ENCODE data around the gene TPI1.

Gene TPI1

GRCh38 chr12:6839482-6840201 lies 27.7 kb upstream of the TPI1 start:
- in situ Hi-C loops (cut with HindIII; ENCODE audit: low sequenced_read_pairs): no loop called here
- DNase-seq (ENCODE audit: low read depth, low spot score): no peak
- TF ChIP-seq CTCF (IDR thresholded peaks at IDR 0.05; ENCODE audit: low read depth, low read length): no peak
- no peak overlapping the region for H3K4me3 ChIP-seq (ENCODE audit: low read depth, low read length)

GRCh38 chr12:6840330-6840729 lies 27.0 kb upstream of the TPI1 start:
- no peak for DNase-seq (ENCODE audit: low read depth, low spot score)
- H3K4me3 ChIP-seq (ENCODE audit: low read depth, low read length): no peak overlapping the region
- TF ChIP-seq CTCF (IDR thresholded peaks at IDR 0.05; ENCODE audit: low read depth, low read length): no peak
- in situ Hi-C loops (cut with HindIII; ENCODE audit: low sequenced_read_pairs): no loop called here

DNA sequence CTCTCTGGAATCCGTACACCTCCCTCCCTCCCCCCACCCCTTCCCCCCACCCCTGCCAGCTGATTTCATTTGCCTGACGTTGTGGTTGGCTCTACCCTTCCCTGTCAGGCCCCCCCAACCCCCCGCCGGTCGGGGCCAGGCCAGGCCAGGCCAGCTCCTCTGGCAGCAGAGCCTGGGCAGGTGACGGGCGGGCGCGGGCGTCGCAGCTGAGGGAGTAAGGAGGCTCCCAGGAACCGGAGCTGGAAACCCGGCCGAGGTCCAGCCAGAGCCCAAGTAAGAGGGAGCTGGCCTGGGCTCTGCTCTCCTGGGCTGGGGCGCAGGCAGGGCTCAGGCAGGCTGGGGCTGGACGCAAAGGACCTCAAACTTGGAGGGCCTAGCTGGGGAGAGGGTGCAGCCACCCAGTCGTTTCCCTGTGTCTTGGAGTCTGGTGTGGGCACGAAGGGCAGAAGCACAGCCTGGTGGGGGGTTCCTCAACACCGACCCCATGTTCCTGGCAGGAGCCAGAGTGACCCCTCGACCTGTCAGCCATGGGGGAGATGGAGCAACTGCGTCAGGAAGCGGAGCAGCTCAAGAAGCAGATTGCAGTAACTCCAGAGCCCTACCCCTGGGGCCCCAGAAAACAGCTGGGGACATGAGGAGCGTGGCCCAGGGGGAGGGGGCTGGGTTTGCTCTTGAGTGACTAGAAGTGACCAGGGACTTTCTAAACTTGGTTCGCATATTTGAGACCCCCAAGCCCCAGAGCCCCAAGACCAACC lies 26.4 kb upstream of the TPI1 start, which contains the start of gene GNB3:
TSS of gene GNB3 (plus strand) at position 165 of the 755 bp plus-strand sequence. CDS start at position 528, 363 bp downstream.
- in situ Hi-C loops (cut with HindIII; ENCODE audit: low sequenced_read_pairs): no loop called here
- DNase-seq (ENCODE audit: low read depth, low spot score): no peak
- no peak within 1 kb of the TSS for H3K4me3 ChIP-seq (ENCODE audit: low read depth, low read length)
- no peak for TF ChIP-seq CTCF (IDR thresholded peaks at IDR 0.05; ENCODE audit: low read depth, low read length)

DNA sequence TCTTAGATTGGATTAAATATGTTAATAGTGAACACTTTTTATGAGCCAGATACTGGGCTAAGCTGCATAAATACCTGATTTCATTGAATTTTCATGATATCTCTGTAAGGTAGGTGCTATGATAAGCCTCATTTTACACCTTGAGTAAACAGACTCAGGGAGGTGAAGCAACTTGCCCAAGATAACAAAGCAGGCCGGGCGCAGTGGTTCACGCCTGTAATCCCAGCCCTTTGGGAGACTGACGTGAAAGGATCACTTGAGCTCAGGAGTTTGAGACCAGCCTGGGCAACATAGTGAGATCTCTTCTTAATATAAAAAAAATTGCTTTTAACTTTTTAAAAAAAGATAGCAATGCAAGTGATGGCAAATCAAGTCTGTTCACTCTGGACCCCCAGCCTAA lies 25.3 kb upstream of the TPI1 start:
- in situ Hi-C loops (cut with HindIII; ENCODE audit: low sequenced_read_pairs): no loop called here
- no peak overlapping the region for H3K4me3 ChIP-seq (ENCODE audit: low read depth, low read length)
- DNase-seq (ENCODE audit: low read depth, low spot score): no peak
- TF ChIP-seq CTCF (IDR thresholded peaks at IDR 0.05; ENCODE audit: low read depth, low read length): no peak

DNA sequence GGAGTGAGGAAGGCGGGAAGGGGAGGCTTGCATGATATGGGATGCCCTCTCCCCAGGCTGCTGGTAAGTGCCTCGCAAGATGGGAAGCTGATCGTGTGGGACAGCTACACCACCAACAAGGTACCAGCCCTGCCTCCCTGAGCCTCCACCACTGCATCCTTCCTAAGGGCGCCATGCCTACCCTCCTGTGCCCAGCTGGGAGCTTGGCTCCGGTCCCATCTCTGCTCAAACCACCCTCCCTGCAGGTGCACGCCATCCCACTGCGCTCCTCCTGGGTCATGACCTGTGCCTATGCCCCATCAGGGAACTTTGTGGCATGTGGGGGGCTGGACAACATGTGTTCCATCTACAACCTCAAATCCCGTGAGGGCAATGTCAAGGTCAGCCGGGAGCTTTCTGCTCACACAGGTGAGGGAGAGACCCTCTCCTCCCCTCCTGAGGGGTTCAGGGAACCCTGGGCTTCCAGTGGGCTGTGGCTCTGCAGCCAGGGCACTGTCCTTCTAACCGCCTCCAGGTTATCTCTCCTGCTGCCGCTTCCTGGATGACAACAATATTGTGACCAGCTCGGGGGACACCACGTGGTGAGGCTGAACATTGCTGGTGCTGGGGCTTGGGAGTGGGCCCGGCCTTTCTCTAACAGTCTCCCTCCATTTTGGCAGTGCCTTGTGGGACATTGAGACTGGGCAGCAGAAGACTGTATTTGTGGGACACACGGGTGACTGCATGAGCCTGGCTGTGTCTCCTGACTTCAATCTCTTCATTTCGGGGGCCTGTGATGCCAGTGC lies 24.0 kb upstream of the TPI1 start:
- TF ChIP-seq CTCF (IDR thresholded peaks at IDR 0.05; ENCODE audit: low read depth, low read length): no peak
- no peak for DNase-seq (ENCODE audit: low read depth, low spot score)
- in situ Hi-C loops (cut with HindIII; ENCODE audit: low sequenced_read_pairs): no loop called here
- no peak overlapping the region for H3K4me3 ChIP-seq (ENCODE audit: low read depth, low read length)

GRCh38 chr12:6845395-6845794 lies 21.9 kb upstream of the TPI1 start:
- no peak for DNase-seq (ENCODE audit: low read depth, low spot score)
- in situ Hi-C loops (cut with HindIII; ENCODE audit: low sequenced_read_pairs): no loop called here
- no peak for TF ChIP-seq CTCF (IDR thresholded peaks at IDR 0.05; ENCODE audit: low read depth, low read length)
- H3K4me3 ChIP-seq (ENCODE audit: low read depth, low read length): no peak overlapping the region
